ENCODE measurements around the gene MMP24OS.

GRCh38 chr20:35302421-35303335, 24.8 kb upstream of the MMP24OS start:
- TF ChIP-seq CTCF (IDR thresholded peaks at IDR 0.05 in 2 of 3, conservative IDR thresholded peaks at IDR 0.05 in 1 of 3; ENCODE audit: borderline replicate concordance in 1 of 3, insufficient read depth in 1 of 3, low read depth in 2 of 3, low read length in 2 of 3) (no peak), EZH2 (IDR thresholded peaks at IDR 0.05) (no peak), POLR2A (IDR thresholded peaks at IDR 0.05; ENCODE audit: borderline replicate concordance, extremely low read depth, insufficient read depth, insufficient read length) (no peak), JUND (IDR thresholded peaks at IDR 0.05) (no peak)

All from HCT116 (cell line).